HepG2 (cell line): ENCODE measurements around the gene YPEL5. TPM values are rescaled to one million over a fixed set of nuclear protein-coding genes. Genes with fewer than 3 reads are reported as not detected.

ENCODE experiments used
- ATAC-seq: fragments of 200-7000 bp; cut with Tn5 transposase; 3 replicates; pipeline ENCODE4 v1.9.1; 2020; ENCODE audit warnings: mild to moderate bottlenecking, moderate library complexity
- BruUV-seq: library from RNA; stranded (reverse); fragments of 400-500 nt; replicated peaks from 2 replicates; lab custom pipeline; 2021; lab: Mats Ljungman, UMichigan
- CTCF ChIA-PET: fragments of 300-600 bp; formaldehyde crosslinking; extraction: SDS; loops from one replicate; lab custom pipeline; 2021; ENCODE audit warnings: low total read pairs, inconsistent platforms, low intra/inter-chr PET ratio; lab: Yijun Ruan, JAX
- POLR2A ChIA-PET: fragments of 350-600 bp; sonication (Branson Sonifier 250); formaldehyde crosslinking; loops from one replicate; lab custom pipeline; 2020; ENCODE audit warnings: antibody characterized with exemption, inconsistent platforms; lab: Yijun Ruan, JAX
- DNase-seq: peaks from one replicate; pipeline ENCODE4 v3.0.0-alpha.2; 2015; ENCODE audit warnings: low spot score
- FAIRE-seq: peaks from 3 replicates; lab custom pipeline; 2011; peaks lifted over from hg19 to GRCh38; lab: Jason Lieb, UNC
- H2AFZ ChIP-seq: one replicate; pipeline ENCODE4 v1.6.1; 2011; ENCODE audit warnings: low read length, inconsistent platforms
- H3K27ac ChIP-seq: fragments of 300-600 bp; 3 replicates; pipeline ENCODE4 v1.8.0; 2011; ENCODE audit warnings: mixed run types, mild to moderate bottlenecking, mixed read lengths, low read length, inconsistent platforms; ENCODE audit not compliant: insufficient read depth; ENCODE audit errors: extremely low read length
- H3K27me3 ChIP-seq, 2 experiments: fragments of 200-600 bp in 1 of 2; 2 replicates in 1 of 2; 3 replicates in 1 of 2; pipeline versions ENCODE4 v1.6.0 to v1.8.0; 2011; ENCODE audit warnings: low read length in 2 of 2, mild to moderate bottlenecking in 2 of 2, moderate library complexity in 2 of 2, inconsistent platforms in 1 of 2; ENCODE audit not compliant: insufficient read depth in 2 of 2, control insufficient read depth in 1 of 2
- H3K36me3 ChIP-seq, 2 experiments: fragments of 200-600 bp in 1 of 2; replicated peaks in 1 of 2; 2 replicates in 1 of 2; 3 replicates in 1 of 2; pipeline versions ENCODE4 v1.5.1 to v1.8.0; 2011; ENCODE audit warnings: low read length in 2 of 2, inconsistent platforms in 1 of 2; ENCODE audit not compliant: insufficient read depth in 2 of 2, control insufficient read depth in 1 of 2
- H3K4me1 ChIP-seq: 2 replicates; pipeline ENCODE4 v1.5.1; 2012; ENCODE audit warnings: low read length, inconsistent platforms; ENCODE audit not compliant: insufficient read depth
- H3K4me2 ChIP-seq: 2 replicates; pipeline ENCODE4 v1.6.0; 2011; ENCODE audit warnings: low read depth, low read length, inconsistent platforms
- H3K4me3 ChIP-seq, 3 experiments: fragments of 200-600 bp in 1 of 3; sonication (generic), shearing (Covaris generic) in 1 of 3; replicated peaks in 1 of 3; 2 replicates each; pipeline ENCODE4 v1.5.1; 2011 to 2016; ENCODE audit warnings: low read length in 3 of 3, inconsistent platforms in 2 of 3, low read depth in 2 of 3, mild to moderate bottlenecking in 2 of 3, control low read depth in 1 of 3, mixed read lengths in 1 of 3; ENCODE audit not compliant: insufficient read depth in 1 of 3
- H3K79me2 ChIP-seq: one replicate; pipeline ENCODE4 v1.6.1; 2011; ENCODE audit warnings: low read length, inconsistent platforms; ENCODE audit not compliant: insufficient read depth
- H3K9ac ChIP-seq: 2 replicates; pipeline ENCODE4 v1.6.0; 2011; ENCODE audit warnings: mild to moderate bottlenecking, low read depth, low read length, inconsistent platforms; ENCODE audit not compliant: insufficient read depth
- H3K9me3 ChIP-seq: 2 replicates; pipeline ENCODE4 v1.5.1; 2012; ENCODE audit warnings: mild to moderate bottlenecking, low read length
- H4K20me1 ChIP-seq: 2 replicates; pipeline ENCODE4 v1.6.0; 2011; ENCODE audit warnings: inconsistent platforms, mild to moderate bottlenecking, low read length, moderate library complexity; ENCODE audit not compliant: insufficient read depth
- HMGXB3 ChIP-seq: sonication (generic); formaldehyde crosslinking; IDR thresholded peaks from 2 replicates; pipeline ENCODE4 v1.4.0; 2020; ENCODE audit warnings: missing genetic modification reagents, borderline replicate concordance
- POGK ChIP-seq: sonication (generic); formaldehyde crosslinking; conservative IDR thresholded peaks from 2 replicates; pipeline ENCODE4 v1.8.0; 2022; ENCODE audit warnings: mild to moderate bottlenecking, moderate library complexity, missing genetic modification reagents
- RAD21 ChIP-seq: fragments of 450-650 bp; formaldehyde crosslinking; IDR thresholded peaks from 2 replicates; pipeline ENCODE4 v1.5.0; 2020; ENCODE audit warnings: mild to moderate bottlenecking
- RELA ChIP-seq: sonication (generic); formaldehyde crosslinking; IDR thresholded peaks from 2 replicates; pipeline ENCODE4 v1.4.0; 2020; ENCODE audit warnings: missing genetic modification reagents
- REPIN1 ChIP-seq: sonication (generic); formaldehyde crosslinking; IDR thresholded peaks from 2 replicates; pipeline ENCODE4 v1.8.0; 2022; ENCODE audit warnings: missing genetic modification reagents, low read depth, mild to moderate bottlenecking, borderline replicate concordance
- SAP130 ChIP-seq: IDR thresholded peaks from 2 replicates; pipeline ENCODE4 v1.6.1; 2016; ENCODE audit warnings: low read depth
- SATB2 ChIP-seq: sonication (generic); formaldehyde crosslinking; IDR thresholded peaks from 2 replicates; pipeline ENCODE4 v1.5.0; 2020; ENCODE audit warnings: missing genetic modification reagents
- TBX3 ChIP-seq: fragments of 450-650 bp; IDR thresholded peaks from 2 replicates; pipeline ENCODE4 v1.6.1; 2017; ENCODE audit warnings: antibody characterized with exemption, mild to moderate bottlenecking, inconsistent platforms, borderline replicate concordance
- THAP9 ChIP-seq: sonication (generic); formaldehyde crosslinking; IDR thresholded peaks from 2 replicates; pipeline ENCODE4; 2020; ENCODE audit warnings: missing genetic modification reagents, mild to moderate bottlenecking, borderline replicate concordance
- ZBTB25 ChIP-seq: IDR thresholded peaks from 2 replicates; pipeline ENCODE4 v1.6.1; 2018; ENCODE audit warnings: missing genetic modification reagents
- ZNF772 ChIP-seq: sonication (generic); formaldehyde crosslinking; IDR thresholded peaks from 2 replicates; pipeline ENCODE4 v1.5.0; 2020; ENCODE audit warnings: mild to moderate bottlenecking, missing genetic modification reagents
- ZNF891 ChIP-seq: sonication (generic); formaldehyde crosslinking; IDR thresholded peaks from 2 replicates; pipeline ENCODE4 v1.5.0; 2020; ENCODE audit warnings: mild to moderate bottlenecking, missing genetic modification reagents
- WGBS: methylation state at CpG from one replicate; pipeline ENCODE4 v1.1.6; 2017; ENCODE audit warnings: low lambda C conversion rate; 5-methylcytosine and 5-hydroxymethylcytosine counted together
- in situ Hi-C: cut with HindIII; loops from 2 replicates; pipeline ENCODE4 v1.10.0; 2017; ENCODE audit warnings: low pct_unique_long_range_greater_than_20kb; ENCODE audit not compliant: extremely low pct_ligation_motif_present
- intact Hi-C: fragments of 100-400 bp; cut with micrococcal nuclease; formaldehyde crosslinking; loops from one replicate; pipeline ENCODE4 v1.10.0; 2022; ENCODE audit not compliant: unreplicated experiment
- polyA plus RNA-seq, 8 experiments: library from polyadenylated mRNA; depleted of rRNA in 3 of 8; stranded (reverse) in 7 of 8; unstranded in 1 of 8; fragments of >200 nt; fragmentation: Illumina TruSeq in 4 of 8; extraction: Trizol in 4 of 8; gene quantifications; 2 replicates each; pipeline versions ENCODE4 v1.2.1 to v1.2.3, GENCODE V29; 2011 to 2016; ENCODE audit warnings: low read depth in 4 of 8, missing spikeins in 1 of 8, mixed read lengths in 1 of 8; ENCODE audit not compliant: insufficient read depth in 1 of 8
- total RNA-seq, 5 experiments: library from RNA; depleted of rRNA; stranded (reverse); fragments of >200 nt; fragmentation: Illumina TruSeq; extraction: Trizol; gene quantifications; 2 replicates each; pipeline ENCODE4 v1.2.3, GENCODE V29; 2016; ENCODE audit warnings: low read depth in 1 of 5

YPEL5 gene
- total and polyA plus RNA-seq, 2 of the 13 experiments (the other 11 are each of a cell fraction or from before 2014, with no cell fraction given) = 12.7 to 49.7 TPM

- TF ChIP-seq THAP9 (CRISPR knock-in tag) = no peak
These were observed 34.2 kb upstream of the YPEL5 start (continued) for GRCh38 chr2:30112561-30112960.

GRCh38 chr2:30113617-30114293 lies 33.1 kb upstream of the YPEL5 start:
- in situ Hi-C loops = no loop called here
- ChIA-PET POLR2A (no interaction called here), CTCF (interaction anchor here (4.4 kb wide), 1 partner anchor 21 kb away, joined by 106 read pairs; no protein-coding TSS in a partner anchor)
- DNase-seq (no peak), ATAC-seq (peak; percentile 66), FAIRE-seq (no peak)
- H3K4me1 ChIP-seq = peaks cover 16% of the 10 kb centered on the region
- intact Hi-C loops = no loop called here
- no peak overlapping the region for H3K27ac ChIP-seq
- no peak overlapping the region for H3K4me2 ChIP-seq
- H3K4me3 ChIP-seq = no peak overlapping the region
- WGBS = 24% methylated on average over 5 of the region's 5 CpGs
- H4K20me1 ChIP-seq = no peaks in the 10 kb centered on the region
- no peaks in the 10 kb centered on the region for H3K9me3 ChIP-seq
- H2AFZ ChIP-seq = no peak overlapping the region
- peaks cover 0 to 12% of the 10 kb centered on the region in 2 experiments; a peak in 3 of 5 replicates for H3K27me3 ChIP-seq
- BruUV-seq = no TSS peak
- no peaks in the 10 kb centered on the region for H3K36me3 ChIP-seq
- H3K9ac ChIP-seq = no peak overlapping the region
- H3K79me2 ChIP-seq = no peaks in the 10 kb centered on the region
- no peak for TF ChIP-seq SATB2 (CRISPR knock-in tag)
- TF ChIP-seq POGK = no peak
- TF ChIP-seq RAD21 (CRISPR knock-in tag) = no peak
- no peak for TF ChIP-seq TBX3
- TF ChIP-seq SAP130 (CRISPR knock-in tag) = no peak
- TF ChIP-seq HMGXB3 (CRISPR knock-in tag) = no peak
- no peak for TF ChIP-seq ZNF772 (CRISPR knock-in tag)
- no peak for TF ChIP-seq REPIN1 (CRISPR knock-in tag)
- TF ChIP-seq ZNF891 (CRISPR knock-in tag) = no peak
- TF ChIP-seq ZBTB25 (CRISPR knock-in tag) = no peak
- no peak for TF ChIP-seq RELA (CRISPR knock-in tag)
